ENCODE measurements around the gene NACC1.
A peak's percentile ranks its signal among the peaks of the same experiment; 100 is the strongest.

Gene NACC1

DNA sequence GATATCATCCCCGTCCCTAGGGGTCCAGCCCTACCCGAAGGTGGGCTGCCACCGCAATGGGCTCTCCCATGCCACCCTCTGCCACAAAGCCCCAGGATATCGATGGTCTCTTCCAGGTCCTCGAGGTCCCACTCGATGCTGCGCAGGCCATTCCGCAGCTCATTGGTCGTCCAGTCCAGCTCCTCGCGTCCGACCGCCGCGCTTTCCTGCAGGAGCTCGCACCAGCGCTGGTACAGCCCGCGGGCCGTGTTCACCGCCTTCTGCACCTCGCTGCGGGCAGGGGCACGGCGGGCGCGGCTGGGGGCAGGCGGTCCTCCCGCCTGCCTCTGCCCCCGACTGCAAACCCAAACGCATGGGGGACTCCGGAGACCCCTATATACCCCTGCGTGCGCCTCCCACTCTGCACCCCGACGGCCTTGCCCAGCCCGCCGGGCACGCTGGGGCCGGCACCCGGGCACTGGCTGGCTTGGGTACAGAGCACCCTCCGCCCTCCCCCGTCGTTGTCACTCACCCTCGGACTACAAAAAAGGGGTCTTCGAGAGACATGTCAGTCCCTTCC lies 31.6 kb downstream of the NACC1 start:
- no peak for DNase-seq

DNA sequence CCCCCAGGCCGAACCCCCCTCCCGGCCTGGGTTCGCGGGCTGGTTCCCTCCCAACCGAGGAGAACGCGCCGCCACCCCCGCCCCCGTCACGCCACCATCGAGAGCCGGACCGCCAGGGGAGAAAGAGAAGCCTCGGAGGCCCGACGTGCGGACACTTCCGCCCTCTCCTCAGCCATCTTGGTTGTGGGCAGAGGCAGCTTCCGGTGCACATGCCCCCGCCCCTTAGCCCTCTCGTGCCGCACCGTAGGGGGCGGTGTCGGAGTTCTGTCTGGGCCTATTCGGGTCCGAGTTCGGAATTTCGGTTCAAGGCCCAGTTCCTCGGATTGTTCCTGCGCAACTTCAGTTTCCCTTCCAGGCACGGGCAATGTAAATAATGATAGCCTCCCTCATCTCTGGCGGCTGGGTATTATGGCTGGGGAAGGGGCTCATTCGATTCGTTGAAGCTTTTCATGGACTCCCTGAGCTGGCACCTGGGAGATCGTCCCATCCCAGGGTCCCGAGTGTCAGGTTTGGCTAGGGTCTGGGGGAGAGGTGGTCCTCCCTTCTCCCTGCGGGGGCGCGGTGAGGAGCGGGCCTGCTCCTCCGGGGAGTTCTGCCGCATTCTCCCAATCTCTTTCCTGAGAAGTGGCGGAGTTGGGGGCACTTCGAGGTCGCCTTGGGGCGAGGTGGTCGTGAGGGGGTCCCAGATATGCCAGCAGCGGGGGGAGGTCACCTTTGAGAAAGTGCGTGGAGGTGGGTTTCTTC lies 32.3 kb downstream of the NACC1 start, which contains the start of the genes IER2 and STX10:
Gene IER2, plus strand, starts transcription at position 225 of the 744 bp plus-strand sequence. CDS start 2,776 bp downstream, outside the sequence.
Gene STX10, minus strand, starts transcription at position 189 of the 744 bp plus-strand sequence. CDS start 202 bp downstream, outside the sequence.
- peak; percentile 79 for DNase-seq

DNA sequence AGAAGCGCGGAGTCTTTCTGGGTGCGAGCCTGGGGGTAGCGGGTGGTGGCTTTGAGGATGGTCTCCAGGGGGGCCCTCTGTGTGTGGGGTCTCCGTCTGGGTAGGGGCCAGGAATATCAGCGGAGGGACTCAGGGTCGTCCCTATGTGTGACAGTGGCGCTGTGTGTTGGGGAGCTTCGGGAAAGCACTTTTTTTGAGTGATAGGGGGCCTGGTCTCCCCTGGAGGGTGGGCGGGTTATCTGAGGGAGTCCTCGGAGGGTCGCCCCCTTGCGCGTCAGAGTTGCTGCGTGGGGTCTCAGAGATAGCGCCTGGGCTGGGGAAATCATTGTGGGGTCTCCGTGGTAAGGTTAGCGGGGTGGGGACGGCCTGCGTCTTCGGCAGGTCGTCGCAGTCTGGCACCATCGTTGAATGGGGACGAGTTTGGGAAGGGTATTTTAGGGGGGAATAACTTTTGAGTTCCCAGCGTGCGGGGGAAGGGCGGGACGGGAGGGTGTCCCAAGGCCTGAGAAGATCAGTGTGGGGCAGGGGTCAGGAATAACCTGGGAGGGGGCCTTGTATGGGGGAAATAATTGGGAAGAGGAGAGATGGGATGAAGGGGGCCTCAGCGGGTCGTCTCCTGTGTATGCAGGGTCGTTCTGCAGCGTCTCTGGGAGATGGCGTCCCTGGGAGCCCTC lies 33.0 kb downstream of the NACC1 start:
- no peak for DNase-seq

DNA sequence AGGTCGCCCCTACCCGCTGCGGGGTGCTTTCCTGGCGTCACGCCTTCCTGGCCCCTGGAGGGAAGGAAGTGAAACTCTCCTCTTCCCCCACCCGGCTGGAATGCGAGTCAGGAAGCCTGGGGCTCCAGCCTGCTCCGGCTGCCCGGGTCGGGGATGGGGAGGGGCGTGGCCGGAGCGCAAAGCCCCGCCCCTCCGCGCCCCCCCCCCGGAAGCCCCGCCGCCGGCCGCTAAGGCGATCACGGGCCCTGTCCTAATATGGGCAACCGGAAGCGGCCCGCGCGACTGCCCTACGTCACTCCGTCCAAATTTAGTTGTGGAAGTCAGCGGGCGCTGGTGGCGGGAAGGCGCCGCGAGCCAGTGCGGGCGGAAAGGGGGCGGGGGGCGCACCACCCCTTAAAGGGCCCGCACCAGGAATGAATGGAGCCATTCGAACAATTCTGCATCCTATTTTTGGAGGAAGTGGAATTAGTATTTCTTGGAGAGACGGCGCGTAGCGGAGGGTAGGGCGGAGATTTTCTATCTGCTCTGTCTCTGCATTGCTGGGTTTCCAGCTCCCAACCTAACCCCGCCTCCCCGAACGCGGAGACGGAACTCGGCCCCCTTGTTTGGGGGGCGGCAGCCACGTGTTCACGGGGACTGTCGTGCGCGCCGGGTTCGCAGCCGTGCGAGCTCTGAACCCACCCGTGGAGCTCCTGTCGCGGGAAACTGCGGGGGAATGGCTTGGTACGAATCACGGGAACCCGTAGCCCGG lies 33.7 kb downstream of the NACC1 start:
- peak; percentile 91 for DNase-seq

DNA sequence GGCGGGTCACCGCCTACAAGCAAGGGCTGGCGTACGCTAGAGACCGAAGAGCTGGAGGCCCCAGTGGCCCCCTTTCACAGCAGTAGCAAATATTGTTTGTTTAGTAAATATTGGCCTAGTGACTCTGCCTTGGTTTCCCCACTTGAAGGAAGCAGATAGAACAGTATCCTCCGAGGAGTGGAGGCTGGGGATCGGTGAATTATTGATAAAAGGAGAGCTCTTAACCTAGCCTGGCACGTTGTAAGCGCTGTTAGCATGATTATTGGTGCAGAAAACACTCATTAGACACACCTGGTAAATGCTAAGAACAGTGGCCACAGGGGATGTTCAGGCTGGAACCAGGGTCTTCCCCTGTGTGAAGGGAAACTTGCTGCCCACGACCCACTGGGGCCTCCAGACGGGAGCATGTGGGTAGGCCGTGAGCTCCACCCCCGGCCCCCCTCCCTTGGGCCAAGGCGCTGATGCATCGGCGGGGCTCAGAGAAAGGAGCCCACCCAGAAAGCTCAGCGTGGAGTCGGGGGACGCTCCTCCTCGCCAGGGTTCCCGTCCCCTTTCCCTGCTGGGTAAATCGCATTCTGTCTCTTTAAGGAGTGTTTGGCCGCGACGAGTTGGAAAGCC lies 34.4 kb downstream of the NACC1 start:
- DNase-seq, result no peak

DNA sequence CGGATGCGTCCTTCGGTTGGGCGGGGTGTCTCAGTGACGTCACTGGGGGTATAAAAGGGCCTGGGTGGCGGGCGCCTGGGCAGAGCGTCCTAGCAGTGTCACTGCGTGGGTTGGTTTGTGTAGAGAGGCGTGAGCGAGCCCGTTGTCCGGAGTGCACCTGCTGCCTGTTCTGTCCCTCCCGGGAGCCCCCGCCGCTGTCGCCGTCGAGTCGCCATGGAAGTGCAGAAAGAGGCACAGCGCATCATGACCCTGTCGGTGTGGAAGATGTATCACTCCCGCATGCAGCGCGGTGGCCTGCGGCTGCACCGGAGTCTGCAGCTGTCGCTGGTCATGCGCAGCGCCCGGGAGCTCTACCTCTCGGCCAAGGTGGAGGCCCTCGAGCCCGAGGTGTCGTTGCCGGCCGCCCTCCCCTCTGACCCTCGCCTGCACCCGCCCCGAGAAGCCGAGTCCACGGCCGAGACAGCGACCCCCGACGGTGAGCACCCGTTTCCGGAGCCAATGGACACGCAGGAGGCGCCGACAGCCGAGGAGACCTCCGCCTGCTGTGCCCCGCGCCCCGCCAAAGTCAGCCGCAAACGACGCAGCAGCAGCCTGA lies 35.0 kb downstream of the NACC1 start:
- DNase-seq, result peak; percentile 79

DNA sequence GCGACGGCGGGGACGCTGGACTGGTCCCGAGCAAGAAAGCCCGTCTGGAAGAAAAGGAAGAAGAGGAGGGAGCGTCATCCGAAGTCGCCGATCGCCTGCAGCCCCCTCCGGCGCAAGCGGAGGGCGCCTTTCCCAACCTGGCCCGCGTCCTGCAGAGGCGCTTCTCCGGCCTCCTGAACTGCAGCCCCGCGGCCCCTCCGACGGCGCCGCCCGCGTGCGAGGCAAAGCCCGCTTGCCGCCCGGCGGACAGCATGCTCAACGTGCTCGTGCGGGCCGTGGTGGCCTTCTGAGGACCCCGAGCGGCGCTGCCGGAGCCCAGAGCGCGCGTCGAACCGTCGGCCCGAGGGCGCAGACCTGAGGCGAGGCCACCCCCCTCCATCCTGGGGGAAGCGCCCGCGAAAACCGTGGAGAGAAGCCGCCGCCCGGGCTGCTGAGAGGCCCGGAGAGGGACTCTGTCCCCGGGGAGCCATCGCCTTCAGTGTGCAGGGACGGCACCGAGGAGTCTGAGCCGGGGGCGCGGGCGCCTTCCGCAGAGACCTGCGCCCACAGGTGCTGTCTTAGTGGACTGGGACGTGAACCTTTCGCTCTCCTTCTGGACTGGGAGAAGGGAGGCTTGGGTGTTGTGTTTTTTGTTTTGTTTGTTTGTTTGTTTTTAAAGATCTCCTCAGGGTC lies 35.6 kb downstream of the NACC1 start:
- no peak for DNase-seq

DNA sequence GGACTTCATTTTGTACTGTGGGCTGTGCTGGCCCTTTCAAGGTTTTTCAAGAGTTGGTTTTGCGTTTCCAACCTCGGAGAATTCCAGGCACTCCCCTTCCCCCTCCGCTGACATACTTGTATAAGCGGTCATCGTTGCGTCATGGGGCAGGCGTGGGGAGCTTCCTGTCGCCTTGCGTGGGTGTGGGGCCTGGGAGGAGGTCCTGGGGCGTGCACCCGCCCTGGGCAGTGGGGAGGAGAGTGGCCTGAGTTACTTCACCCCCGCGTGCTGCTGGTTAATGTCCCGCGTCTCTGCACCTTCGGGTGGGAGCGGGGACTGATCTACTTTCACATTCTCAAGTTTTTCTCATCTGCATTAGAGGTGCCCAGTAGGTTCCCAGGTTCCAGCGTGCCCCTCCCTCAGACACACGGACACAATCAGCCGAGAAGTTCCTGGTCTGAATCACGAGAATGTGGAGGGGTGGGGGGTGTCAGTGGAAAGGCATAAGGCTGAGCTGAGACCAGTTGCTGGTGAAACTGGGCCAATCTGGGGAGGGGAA lies 36.2 kb downstream of the NACC1 start:
- no peak for DNase-seq

DNA sequence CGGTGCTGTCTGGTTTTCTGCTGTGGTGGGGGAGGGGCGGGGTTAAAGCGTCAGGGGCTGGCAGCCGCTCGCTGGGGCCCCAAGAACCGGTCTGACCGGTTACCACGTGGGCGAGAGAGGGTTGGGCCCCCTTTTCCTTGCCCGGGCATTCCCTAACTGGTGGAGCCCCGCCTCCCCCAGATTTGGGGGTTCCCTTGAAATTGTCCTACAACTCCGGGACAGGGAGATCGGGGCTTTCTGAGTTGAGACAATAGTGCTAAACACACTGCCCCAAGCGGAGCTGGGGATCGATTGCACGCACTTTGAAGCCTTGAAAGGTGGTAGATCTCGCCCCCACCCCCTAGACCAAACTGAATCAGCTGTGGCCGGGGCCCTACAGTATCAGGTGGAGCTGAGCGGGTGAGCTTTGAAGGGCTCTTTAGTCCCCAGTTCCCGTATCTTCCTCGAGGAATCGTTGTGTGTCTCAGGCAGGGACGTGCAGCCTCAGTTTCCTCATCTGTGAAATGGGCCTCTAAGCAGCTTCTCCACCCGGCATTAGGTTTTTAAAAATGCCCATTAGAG lies 36.9 kb downstream of the NACC1 start:
- DNase-seq, result no peak

DNA sequence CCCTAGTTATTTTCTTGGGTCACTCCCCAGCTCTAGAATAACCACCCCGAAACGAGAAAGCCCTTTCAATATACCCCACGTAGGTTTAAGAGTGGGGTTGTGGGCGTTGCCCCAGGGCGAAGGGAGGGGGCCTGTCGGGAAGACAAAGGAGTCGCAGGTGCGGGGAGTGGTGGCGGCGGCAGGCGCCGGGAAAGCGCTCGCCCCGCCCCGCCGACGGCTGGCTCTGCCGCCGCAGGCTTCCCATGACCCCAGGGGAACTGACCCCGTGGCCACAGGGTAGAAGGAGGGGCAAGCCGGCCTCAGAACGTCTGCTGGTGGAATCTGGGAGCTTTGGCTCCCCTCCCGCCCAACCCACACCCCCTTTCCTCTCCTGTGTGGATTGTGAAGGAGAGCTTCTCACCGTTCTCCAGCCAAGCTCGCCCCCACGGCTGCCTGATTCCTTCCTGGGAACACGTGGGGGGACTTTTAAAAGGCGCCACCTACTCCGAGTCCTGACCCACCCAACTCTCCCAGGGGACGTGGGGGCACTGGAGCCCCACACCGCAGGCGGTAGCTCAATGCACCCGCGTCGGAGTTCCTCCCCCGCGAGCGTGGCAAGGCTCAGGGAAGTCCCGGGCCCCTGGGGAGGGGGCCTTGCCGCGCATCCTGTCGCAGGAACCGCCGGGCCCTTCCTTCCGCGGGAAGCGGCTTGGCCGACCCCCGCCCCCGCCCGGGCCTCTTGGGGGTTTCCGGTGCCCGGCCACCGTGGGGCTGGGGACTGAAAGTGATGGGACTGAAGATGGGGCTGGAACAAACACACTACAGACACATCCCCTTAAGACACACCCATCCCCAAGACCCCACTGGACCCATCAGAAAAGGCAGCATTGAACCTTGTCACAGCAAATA lies 37.7 kb downstream of the NACC1 start:
- peak; percentile 66 for DNase-seq

DNA sequence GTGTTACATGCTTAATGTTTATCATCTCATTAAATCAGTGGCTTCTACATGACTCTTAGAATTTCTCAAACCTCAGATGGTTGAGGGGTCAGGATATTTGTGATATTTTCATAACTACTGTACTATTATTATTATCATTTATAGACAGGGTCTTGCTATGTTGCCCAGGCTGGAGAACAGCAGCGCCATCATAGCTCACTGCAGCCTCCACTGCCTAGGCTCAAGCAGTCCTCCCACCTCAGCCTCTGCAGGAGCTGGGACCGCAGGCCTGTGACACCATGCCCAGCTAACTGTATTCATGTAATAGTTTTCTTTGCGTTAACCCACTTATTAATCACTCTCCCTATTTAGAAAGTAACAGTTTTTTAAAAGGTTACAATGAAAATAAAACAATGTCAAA lies 41.6 kb downstream of the NACC1 start:
- DNase-seq, result no peak

DNA sequence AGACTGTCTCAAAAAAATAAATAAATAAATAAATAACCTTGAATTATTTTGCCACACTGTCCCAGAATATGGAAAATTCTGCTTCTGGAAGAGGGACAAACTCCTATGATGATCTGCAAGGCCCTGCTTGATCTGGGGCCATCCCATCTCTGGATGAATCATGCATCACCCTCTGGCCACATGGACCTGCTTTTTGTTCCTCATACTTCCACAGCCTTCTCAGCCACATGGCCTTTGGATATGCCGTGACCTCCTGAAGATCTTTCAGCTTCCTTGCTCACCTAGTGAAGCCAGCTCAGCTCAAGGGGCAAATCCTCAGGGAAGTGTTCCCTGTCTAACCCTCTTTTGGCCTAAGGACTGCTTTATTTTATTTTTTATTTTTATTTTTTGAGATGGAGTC lies 42.5 kb downstream of the NACC1 start:
- no peak for DNase-seq

DNA sequence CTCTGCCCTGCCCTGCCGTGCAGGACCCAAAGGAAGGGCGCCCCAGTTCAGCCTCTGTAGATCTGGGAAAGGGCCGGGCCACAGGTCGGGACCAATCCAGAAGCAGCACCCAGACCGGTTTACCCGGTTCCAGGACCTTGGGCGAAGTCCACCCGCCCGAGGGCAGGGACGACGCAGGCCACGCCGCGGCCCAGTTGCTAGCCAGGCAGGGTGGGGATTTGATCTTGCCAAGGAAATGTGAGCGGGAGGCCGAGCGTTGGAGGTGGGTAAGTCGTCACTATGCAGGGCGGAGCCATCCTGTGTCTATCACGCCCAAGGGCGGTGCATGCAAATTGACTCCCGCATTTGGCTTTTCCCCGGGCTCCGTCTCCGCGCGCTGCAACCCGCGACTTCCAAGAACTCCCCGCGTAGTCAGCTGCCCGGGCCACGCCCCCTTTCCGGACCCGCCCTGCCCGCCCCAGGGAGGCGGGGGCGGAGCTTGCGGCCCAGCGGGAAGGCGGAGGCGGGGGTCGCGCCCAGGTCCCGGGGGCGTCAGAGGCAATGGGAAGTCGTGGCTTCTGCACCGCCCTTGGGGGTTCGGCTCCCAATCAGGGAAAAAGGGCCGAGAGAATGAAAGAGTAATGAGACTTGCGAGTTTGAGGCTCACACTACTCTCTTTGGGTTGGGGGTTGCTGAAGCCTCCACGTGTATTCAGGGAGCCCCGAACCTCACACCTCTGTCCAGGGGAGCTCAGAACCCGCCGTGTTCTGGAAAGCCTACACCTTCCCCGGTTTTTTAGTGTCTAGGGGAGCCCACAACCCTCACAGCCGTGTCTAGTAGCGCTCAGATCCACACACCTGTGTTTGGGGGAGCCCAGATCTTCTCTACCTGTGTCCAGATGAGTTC lies 44.9 kb downstream of the NACC1 start:
- peak; percentile 43 for DNase-seq

DNA sequence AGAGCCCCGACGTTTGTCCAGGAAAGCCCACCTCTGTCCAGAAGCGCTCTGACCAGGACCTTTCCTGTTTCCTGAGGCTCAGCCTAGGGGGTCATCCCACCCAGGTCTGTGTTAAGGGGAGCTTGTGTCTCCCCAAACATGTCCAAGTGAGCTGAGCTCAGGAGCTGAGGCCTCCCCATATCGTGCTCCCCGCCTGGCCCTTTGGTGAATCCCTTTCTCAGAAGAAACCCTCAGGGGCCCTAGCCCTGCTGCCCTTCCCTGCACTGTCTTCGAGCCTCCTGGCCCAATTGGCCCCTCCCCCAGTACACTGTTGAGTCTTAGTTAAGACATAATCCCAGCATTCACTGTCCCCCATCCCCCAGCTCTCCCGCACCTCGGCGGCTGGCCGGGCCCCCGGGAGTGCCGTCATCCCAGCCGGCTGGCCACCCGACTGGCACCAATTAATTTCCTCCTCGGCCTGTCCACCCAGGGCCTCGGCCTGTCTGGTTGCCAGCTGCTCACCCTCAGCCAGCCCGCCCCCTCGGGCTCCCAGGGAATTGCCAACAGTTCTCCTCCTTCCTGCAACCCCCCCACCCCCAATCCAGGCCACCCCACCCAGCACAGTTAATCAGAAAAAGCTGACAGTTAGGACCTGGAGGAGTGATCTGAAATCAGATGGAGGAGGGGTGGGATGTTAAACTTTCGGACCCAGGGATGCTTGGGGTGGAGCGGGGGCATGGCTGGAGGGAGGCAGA lies 45.7 kb downstream of the NACC1 start:
- DNase-seq, result no peak

DNA sequence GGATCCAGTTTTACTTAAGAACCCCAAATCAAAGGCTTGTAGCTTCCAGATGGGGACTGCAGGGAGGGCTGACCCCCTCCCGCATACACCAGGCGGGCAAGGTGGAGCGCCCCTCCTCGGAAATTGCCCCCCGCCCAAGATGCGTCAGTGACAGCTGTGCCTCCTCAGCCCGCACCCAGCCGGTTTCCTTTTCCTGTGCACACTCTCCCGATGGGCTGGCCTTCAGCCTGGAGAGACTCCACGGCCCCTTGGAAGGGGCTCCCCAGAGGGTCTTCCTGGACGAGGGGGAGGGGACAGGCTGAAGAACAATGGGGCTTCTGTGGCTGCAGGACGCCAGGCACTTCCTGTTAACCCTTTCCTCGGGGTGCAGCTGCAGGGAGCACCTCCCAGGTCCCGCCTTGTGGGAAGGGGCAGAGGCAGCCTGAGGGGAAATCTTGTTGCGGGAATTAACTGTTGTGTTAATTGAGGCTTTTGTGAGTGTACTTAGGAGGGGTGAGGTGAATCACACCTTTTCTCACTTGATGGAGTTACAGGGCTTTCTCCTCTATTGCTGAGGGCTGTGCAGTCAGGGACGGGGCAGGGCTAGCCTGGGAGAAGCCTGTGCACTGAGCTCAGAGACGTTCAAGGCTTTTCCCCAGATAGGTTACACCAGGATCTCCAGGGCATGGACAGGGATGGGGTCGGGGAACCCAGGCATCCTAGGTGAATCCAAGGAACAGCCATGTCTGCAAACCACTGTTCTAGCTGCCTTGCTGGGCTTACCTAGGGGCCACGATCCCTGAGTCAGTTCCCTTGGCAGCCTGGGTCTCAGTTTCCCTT lies 46.5 kb downstream of the NACC1 start:
- DNase-seq, result no peak

DNA sequence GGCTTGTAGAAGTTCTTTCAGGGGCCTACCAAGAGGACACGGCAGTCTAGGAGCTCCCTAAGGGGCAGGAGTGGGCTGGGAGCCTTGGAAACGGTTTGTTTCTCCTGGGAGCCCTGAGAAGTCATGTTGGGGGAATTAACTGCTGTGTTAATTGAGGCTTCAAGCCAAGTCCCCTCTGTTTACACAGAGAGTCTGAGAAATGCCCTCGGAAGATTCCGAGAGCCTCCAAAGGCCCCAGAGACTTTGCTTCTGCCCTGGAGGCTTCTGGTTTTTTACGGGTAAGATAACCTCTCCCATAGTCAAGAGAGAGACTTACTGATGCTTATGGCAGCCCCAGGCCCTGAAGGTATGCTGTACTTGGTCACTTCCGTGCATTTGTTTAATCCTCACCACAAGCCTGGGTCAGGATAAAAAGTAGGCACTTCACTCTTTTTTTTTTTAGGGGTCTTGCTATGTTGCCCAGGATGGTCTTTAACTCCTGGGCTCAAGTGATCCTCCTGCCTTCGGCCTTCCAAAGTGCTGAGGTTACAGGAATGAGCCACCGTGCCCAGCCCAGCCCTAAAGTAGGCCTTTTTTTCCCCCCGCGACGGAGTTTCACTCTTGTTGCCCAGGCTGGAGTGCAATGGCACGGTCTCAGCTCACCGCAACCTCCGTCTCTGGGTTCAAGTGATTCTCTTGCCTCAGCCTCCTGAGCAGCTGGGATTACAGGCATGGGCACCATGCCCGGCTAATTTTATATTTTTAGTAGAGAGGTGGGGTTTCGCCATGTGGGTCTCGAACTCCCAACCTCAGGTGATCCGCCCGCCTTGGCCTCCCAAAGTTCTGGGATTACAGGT lies 47.3 kb downstream of the NACC1 start:
- DNase-seq, result no peak

Measured in 8988T (cell line).